Measurements from ENCODE around the gene RFX3.

Gene RFX3

DNA sequence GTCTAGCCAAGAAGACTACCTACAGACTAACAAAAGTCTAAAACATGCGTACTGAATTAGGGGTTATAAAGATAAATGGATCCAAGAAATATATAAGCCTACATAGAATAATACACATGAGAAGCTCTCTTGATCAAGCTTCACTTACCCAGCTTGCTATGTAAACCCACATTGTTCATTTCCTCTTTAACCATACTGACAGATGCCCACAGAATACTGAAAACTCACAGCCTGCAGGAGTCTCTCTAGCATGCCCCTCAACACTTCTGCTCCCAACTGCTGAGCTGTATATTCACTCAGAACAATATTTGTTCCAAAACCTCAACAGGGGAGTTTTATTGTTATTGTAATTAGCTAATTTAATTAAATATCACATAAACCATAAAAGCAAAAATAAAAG lies 52.4 kb downstream of the RFX3 start:
- no peak overlapping the region for H3K9ac ChIP-seq (ENCODE audit: low read depth, low read length, poor library complexity)
- no peak overlapping the region for H2BK120ac ChIP-seq (ENCODE audit: low read depth, low read length)
- H3K79me1 ChIP-seq (ENCODE audit: low read depth, low read length) = no peaks in the 10 kb centered on the region
- no CpG with 5 or more reads among the region's 1 CpG for WGBS, 2 donors (ENCODE audit: extremely low coverage in 2 of 2, insufficient read length in 2 of 2, insufficient replicate concordance in 1 of 2)
- peaks cover 0 to 21% of the 10 kb centered on the region in 2 donors for H3K9me3 ChIP-seq (replicated peaks in 1 of 2; ENCODE audit: control insufficient read depth in 2 of 2, insufficient read depth in 1 of 2, low read depth in 1 of 2, low read length in 2 of 2)
- no peak overlapping the region for H2AFZ ChIP-seq (ENCODE audit: low read length)
- H4K91ac ChIP-seq (ENCODE audit: low read depth, low read length, poor library complexity) = no peak overlapping the region
- H2BK15ac ChIP-seq (ENCODE audit: low read length) = no peak overlapping the region
- no peak overlapping the region for H4K8ac ChIP-seq (ENCODE audit: low read depth, low read length)
- H3K4me2 ChIP-seq (ENCODE audit: insufficient read depth, low read length, poor library complexity, severe bottlenecking) = no peak overlapping the region
- H2AK5ac ChIP-seq (ENCODE audit: low read depth, low read length) = no peak overlapping the region
- peaks cover 0 to 8% of the 10 kb centered on the region in 2 donors for H3K36me3 ChIP-seq (replicated peaks in 1 of 2; ENCODE audit: control insufficient read depth in 2 of 2, insufficient read depth in 2 of 2, low read length in 2 of 2)
- H2BK5ac ChIP-seq (ENCODE audit: low read length) = no peak overlapping the region
- H3K4ac ChIP-seq (ENCODE audit: low read length) = no peak overlapping the region
- no peak overlapping the region for H3K14ac ChIP-seq (ENCODE audit: low read length)
- no peaks in the 10 kb centered on the region for H3K27me3 ChIP-seq (ENCODE audit: control insufficient read depth in 3 of 3, insufficient read depth in 3 of 3, low read depth in 1 of 3, low read length in 3 of 3)
- peaks cover 2 to 21% of the 10 kb centered on the region in 2 donors for H3K4me1 ChIP-seq (ENCODE audit: control insufficient read depth in 2 of 2, insufficient read depth in 1 of 2, low read depth in 1 of 2, low read length in 2 of 2)
- H3K4me3 ChIP-seq (ENCODE audit: low read length in 2 of 2) = no peak overlapping the region
- H3K23ac ChIP-seq (ENCODE audit: low read depth, low read length, poor library complexity) = no peak overlapping the region
- H3K18ac ChIP-seq (ENCODE audit: low read length) = no peak overlapping the region
- no peak for DNase-seq (ENCODE audit: low spot score)
- H3K27ac ChIP-seq (replicated peaks; ENCODE audit: low read length) = no peak overlapping the region
- no peak overlapping the region for H2BK12ac ChIP-seq (ENCODE audit: low read length)

DNA sequence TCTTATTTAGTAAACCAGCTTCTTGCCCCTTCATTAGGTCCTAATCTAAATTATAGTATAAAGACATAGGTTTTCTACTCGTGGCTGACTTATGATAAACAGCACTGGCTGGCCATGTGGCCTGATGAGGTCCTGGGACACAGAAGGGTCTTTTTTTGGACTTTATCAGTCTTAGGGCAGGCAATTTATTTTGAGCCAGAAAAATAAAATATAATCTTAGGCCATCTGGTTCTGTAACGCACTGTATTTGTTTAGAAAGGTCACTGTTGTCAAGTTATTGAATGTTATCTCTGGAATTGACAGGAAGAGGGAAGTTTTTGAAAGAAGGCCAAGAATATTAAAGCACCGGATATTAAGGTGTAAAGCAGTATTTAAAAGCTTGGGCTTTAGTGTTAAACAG lies 53.9 kb downstream of the RFX3 start:
- Histone ChIP-seq H3K23ac (ENCODE audit: low read depth, low read length, poor library complexity) (no peak overlapping the region), H3K18ac (ENCODE audit: low read length) (no peak overlapping the region), H2BK120ac (ENCODE audit: low read depth, low read length) (no peak overlapping the region), H2AFZ (ENCODE audit: low read length) (no peak overlapping the region), H3K4ac (ENCODE audit: low read length) (no peak overlapping the region), H3K9me3 (replicated peaks in 1 of 2; ENCODE audit: control insufficient read depth in 2 of 2, insufficient read depth in 1 of 2, low read depth in 1 of 2, low read length in 2 of 2) (peaks cover 0 to 8% of the 10 kb centered on the region in 2 donors), H2BK12ac (ENCODE audit: low read length) (no peak overlapping the region), H2AK5ac (ENCODE audit: low read depth, low read length) (no peak overlapping the region), H4K91ac (ENCODE audit: low read depth, low read length, poor library complexity) (no peak overlapping the region), H2BK5ac (ENCODE audit: low read length) (no peak overlapping the region), H3K14ac (ENCODE audit: low read length) (no peak overlapping the region), H3K4me1 (ENCODE audit: control insufficient read depth in 2 of 2, insufficient read depth in 1 of 2, low read depth in 1 of 2, low read length in 2 of 2) (peaks cover 5 to 28% of the 10 kb centered on the region in 2 donors), H4K8ac (ENCODE audit: low read depth, low read length) (no peak overlapping the region), H3K9ac (ENCODE audit: low read depth, low read length, poor library complexity) (no peak overlapping the region), H3K36me3 (replicated peaks in 1 of 2; ENCODE audit: control insufficient read depth in 2 of 2, insufficient read depth in 2 of 2, low read length in 2 of 2) (peaks cover 0 to 3% of the 10 kb centered on the region in 2 donors), H3K4me2 (ENCODE audit: insufficient read depth, low read length, poor library complexity, severe bottlenecking) (no peak overlapping the region), H2BK15ac (ENCODE audit: low read length) (no peak overlapping the region), H3K27me3 (ENCODE audit: control insufficient read depth in 3 of 3, insufficient read depth in 3 of 3, low read depth in 1 of 3, low read length in 3 of 3) (no peaks in the 10 kb centered on the region), H3K79me1 (ENCODE audit: low read depth, low read length) (no peaks in the 10 kb centered on the region), H3K27ac (replicated peaks; ENCODE audit: low read length) (no peak overlapping the region), H3K4me3 (ENCODE audit: low read length in 2 of 2) (no peak overlapping the region)
- DNase-seq (ENCODE audit: low spot score) = no peak
- no CpG with 5 or more reads among the region's 3 CpGs for WGBS, 2 donors (ENCODE audit: extremely low coverage in 2 of 2, insufficient read length in 2 of 2, insufficient replicate concordance in 1 of 2)

DNA sequence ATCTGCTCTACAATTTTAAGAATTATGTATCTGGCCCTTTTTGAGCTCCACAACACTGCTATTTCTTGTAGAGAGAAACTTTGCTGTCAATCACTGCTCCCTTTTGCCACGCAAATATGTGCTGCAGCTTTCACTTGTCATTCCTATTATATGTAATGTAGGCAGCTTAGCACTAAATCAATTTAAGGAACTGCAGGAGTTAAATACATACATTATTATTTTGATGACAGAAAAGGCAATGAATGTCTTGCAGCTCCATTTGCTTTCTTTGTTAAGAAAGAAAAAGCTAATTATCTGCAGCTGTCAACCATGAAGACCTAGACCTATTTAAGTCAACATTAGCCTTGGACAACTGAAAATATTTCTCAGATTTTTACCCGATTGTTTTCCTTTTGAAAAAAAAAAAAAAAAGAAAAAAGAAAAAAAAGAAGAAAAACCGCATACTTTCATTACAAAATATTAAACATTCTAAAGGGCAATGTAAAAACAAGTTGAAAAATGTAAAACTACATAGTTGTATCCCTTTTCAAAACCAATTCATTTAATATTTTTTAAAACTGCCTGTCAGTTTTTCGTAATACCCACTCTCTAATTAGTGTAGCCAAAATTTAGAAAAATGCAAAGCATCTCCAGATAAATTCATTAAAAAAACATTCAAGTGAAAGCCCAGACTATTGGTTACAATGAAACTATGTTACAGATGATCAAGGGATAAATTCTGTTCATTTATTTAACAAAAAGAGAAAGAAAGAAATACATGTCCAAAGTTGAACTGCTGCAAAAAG lies 57.2 kb downstream of the RFX3 start:
- H3K4me1 ChIP-seq (ENCODE audit: control insufficient read depth in 2 of 2, insufficient read depth in 1 of 2, low read depth in 1 of 2, low read length in 2 of 2) = peaks cover 3 to 16% of the 10 kb centered on the region in 2 donors
- no peaks in the 10 kb centered on the region for H3K27me3 ChIP-seq (ENCODE audit: control insufficient read depth in 3 of 3, insufficient read depth in 3 of 3, low read depth in 1 of 3, low read length in 3 of 3)
- H3K23ac ChIP-seq (ENCODE audit: low read depth, low read length, poor library complexity) = no peak overlapping the region
- peaks cover 0 to 15% of the 10 kb centered on the region in 2 donors for H3K36me3 ChIP-seq (replicated peaks in 1 of 2; ENCODE audit: control insufficient read depth in 2 of 2, insufficient read depth in 2 of 2, low read length in 2 of 2)
- no peak overlapping the region for H2BK12ac ChIP-seq (ENCODE audit: low read length)
- DNase-seq (ENCODE audit: low spot score) = no peak
- no peak overlapping the region for H4K91ac ChIP-seq (ENCODE audit: low read depth, low read length, poor library complexity)
- H2AFZ ChIP-seq (ENCODE audit: low read length) = no peak overlapping the region
- H2BK15ac ChIP-seq (ENCODE audit: low read length) = no peak overlapping the region
- no peak overlapping the region for H2BK120ac ChIP-seq (ENCODE audit: low read depth, low read length)
- no peak overlapping the region for H3K4ac ChIP-seq (ENCODE audit: low read length)
- no peak overlapping the region for H4K8ac ChIP-seq (ENCODE audit: low read depth, low read length)
- H3K14ac ChIP-seq (ENCODE audit: low read length) = no peak overlapping the region
- H3K4me3 ChIP-seq (ENCODE audit: low read length in 2 of 2) = no peak overlapping the region
- H2BK5ac ChIP-seq (ENCODE audit: low read length) = no peak overlapping the region
- no peaks in the 10 kb centered on the region for H3K79me1 ChIP-seq (ENCODE audit: low read depth, low read length)
- H3K9ac ChIP-seq (ENCODE audit: low read depth, low read length, poor library complexity) = no peak overlapping the region
- H3K27ac ChIP-seq (replicated peaks; ENCODE audit: low read length) = no peak overlapping the region
- H3K9me3 ChIP-seq (replicated peaks in 1 of 2; ENCODE audit: control insufficient read depth in 2 of 2, insufficient read depth in 1 of 2, low read depth in 1 of 2, low read length in 2 of 2) = peaks cover 0 to 9% of the 10 kb centered on the region in 2 donors
- H3K18ac ChIP-seq (ENCODE audit: low read length) = no peak overlapping the region
- no peak overlapping the region for H2AK5ac ChIP-seq (ENCODE audit: low read depth, low read length)
- WGBS, 2 donors (ENCODE audit: extremely low coverage in 2 of 2, insufficient read length in 2 of 2, insufficient replicate concordance in 1 of 2) = no CpG with 5 or more reads among the region's 4 CpGs
- H3K4me2 ChIP-seq (ENCODE audit: insufficient read depth, low read length, poor library complexity, severe bottlenecking) = no peak overlapping the region

DNA sequence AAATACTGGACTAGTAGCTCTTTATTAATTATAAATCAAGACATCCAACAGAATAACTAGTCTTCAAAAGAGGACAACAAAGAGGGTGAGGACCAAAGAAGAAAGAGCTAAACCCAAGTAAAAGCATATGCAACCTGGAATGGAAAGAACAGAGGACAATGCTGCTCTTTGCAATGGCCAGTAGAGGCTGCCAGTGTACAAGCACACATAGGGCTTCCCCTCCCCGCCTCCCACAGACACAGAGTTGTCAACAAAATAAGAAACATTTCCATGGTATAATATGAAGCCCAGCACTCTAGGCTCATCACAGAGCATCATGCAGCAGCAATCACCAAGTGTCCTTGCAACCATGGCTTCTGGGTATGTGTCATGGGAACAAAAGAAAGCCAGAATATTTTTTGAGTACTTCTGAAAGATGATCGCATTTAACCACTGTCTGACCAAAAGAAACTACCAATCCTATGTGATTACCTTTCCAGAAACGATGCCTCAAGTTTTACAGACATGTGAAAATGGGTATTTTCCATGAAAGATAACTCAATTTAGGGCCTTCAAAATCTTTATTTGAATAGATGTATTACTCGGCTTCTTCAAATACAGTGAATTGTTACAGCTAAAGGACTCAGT lies 58.1 kb downstream of the RFX3 start:
- no peaks in the 10 kb centered on the region for H3K27me3 ChIP-seq (ENCODE audit: control insufficient read depth in 3 of 3, insufficient read depth in 3 of 3, low read depth in 1 of 3, low read length in 3 of 3)
- WGBS, 2 donors (ENCODE audit: extremely low coverage in 2 of 2, insufficient read length in 2 of 2, insufficient replicate concordance in 1 of 2) = no CpG with 5 or more reads among the region's 4 CpGs
- H4K91ac ChIP-seq (ENCODE audit: low read depth, low read length, poor library complexity) = no peak overlapping the region
- no peak overlapping the region for H2BK15ac ChIP-seq (ENCODE audit: low read length)
- no peak overlapping the region for H3K4ac ChIP-seq (ENCODE audit: low read length)
- H2AFZ ChIP-seq (ENCODE audit: low read length) = no peak overlapping the region
- H2BK5ac ChIP-seq (ENCODE audit: low read length) = no peak overlapping the region
- H3K4me3 ChIP-seq (ENCODE audit: low read length in 2 of 2) = no peak overlapping the region
- DNase-seq (ENCODE audit: low spot score) = peak; percentile 33
- H3K18ac ChIP-seq (ENCODE audit: low read length) = no peak overlapping the region
- H3K79me1 ChIP-seq (ENCODE audit: low read depth, low read length) = no peaks in the 10 kb centered on the region
- peaks cover 0 to 13% of the 10 kb centered on the region in 2 donors for H3K9me3 ChIP-seq (replicated peaks in 1 of 2; ENCODE audit: control insufficient read depth in 2 of 2, insufficient read depth in 1 of 2, low read depth in 1 of 2, low read length in 2 of 2)
- H2BK120ac ChIP-seq (ENCODE audit: low read depth, low read length) = no peak overlapping the region
- H3K4me1 ChIP-seq (ENCODE audit: control insufficient read depth in 2 of 2, insufficient read depth in 1 of 2, low read depth in 1 of 2, low read length in 2 of 2) = peaks cover 3 to 9% of the 10 kb centered on the region in 2 donors
- peaks cover 0 to 15% of the 10 kb centered on the region in 2 donors for H3K36me3 ChIP-seq (replicated peaks in 1 of 2; ENCODE audit: control insufficient read depth in 2 of 2, insufficient read depth in 2 of 2, low read length in 2 of 2)
- H3K23ac ChIP-seq (ENCODE audit: low read depth, low read length, poor library complexity) = no peak overlapping the region
- no peak overlapping the region for H2AK5ac ChIP-seq (ENCODE audit: low read depth, low read length)
- H2BK12ac ChIP-seq (ENCODE audit: low read length) = no peak overlapping the region
- no peak overlapping the region for H3K14ac ChIP-seq (ENCODE audit: low read length)
- H4K8ac ChIP-seq (ENCODE audit: low read depth, low read length) = no peak overlapping the region
- H3K27ac ChIP-seq (replicated peaks; ENCODE audit: low read length) = no peak overlapping the region
- no peak overlapping the region for H3K4me2 ChIP-seq (ENCODE audit: insufficient read depth, low read length, poor library complexity, severe bottlenecking)
- no peak overlapping the region for H3K9ac ChIP-seq (ENCODE audit: low read depth, low read length, poor library complexity)
